T-helper 2 cell treated with Interferon-gamma antibody and Interleukin-4, amounts not matched to agents 100 ng/mL and 5 ng/mL, for 36 hours (primary cell): Measurements from ENCODE around the gene FAHD1. TPM values are rescaled to one million over a fixed set of nuclear protein-coding genes. Genes with fewer than 3 reads are reported as not detected.

Source experiments
- intact Hi-C: fragments of 100-400 bp; cut with micrococcal nuclease; formaldehyde crosslinking; loops from one replicate; pipeline ENCODE4 v1.15.1; 2023
- total RNA-seq: library from RNA; stranded (reverse); gene quantifications from 2 replicates; pipeline ENCODE4 v1.2.3, GENCODE V29; 2022

The FAHD1 gene
- total RNA-seq = 10.5 and 11.6 TPM in 2 replicates

- intact Hi-C loops = loop anchor here (1.0 to 2.0 kb wide), 3 partner anchors 45 to 216 kb away; partner anchors contain the start of genes JPT2, NUBP2 and SPSB3
Measured at GRCh38 chr16:1826691-1827573, at the start of gene FAHD1, which contains the start of gene HAGH. FAHD1 (plus strand) TSS chr16:1827206; CDS start chr16:1827239, 33 bp downstream. HAGH (minus strand) TSS chr16:1826825; CDS start chr16:1826787, 38 bp downstream.

- intact Hi-C loops = no loop called here
Measured at GRCh38 chr16:1777375-1778199, 49.4 kb upstream of the FAHD1 start.

DNA sequence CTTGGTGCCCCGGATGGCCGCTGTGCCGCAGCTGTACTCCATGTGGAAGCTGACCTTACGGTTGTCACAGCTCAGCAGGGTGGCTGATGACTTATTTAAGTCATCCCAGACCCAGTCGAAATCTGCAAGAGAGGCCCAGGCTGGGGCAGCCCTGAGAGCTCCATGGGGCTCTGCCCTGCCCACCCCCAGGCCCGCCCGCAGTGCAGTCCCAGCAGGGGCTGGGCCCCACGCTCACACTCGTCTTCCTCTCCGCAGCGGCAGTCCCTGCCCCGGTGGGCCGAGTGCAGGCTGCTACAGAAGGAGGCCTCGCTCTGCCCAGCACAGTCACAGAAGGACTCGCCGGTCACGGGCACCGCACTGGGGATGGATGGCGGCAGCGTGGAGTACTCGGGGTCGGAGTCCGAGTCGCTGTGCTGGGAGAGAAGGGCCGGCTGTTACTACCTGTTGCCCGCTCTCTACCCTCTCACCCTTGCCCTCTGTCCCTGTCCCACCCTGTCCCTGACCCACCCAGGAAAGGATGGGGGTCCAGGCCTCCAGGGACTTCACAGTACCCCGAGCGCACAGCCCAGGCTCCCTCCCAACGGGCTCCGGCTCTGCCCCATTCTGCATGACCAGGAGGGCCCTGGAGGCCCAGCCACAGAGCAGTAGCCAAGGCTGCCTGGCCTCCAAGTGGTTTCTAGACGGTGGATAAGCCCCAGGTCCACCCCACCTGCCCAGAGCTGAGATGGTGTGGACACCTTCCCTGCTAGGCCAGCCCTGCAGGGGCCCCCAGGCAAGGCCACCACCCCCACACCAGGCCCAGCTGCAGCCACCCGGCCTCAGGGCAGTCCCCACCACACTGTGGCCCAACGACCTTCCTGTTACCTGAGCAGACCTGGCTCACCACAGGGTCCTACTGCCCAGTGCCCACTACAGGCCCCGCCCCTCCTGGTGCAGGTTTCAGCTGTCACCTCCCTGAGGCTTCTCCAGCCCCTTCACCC, 48.5 kb upstream of the FAHD1 start:
- intact Hi-C loops = no loop called here

GRCh38 chr16:1779234-1779701, 47.7 kb upstream of the FAHD1 start:
- intact Hi-C loops = no loop called here

GRCh38 chr16:1779741-1780676, 47.0 kb upstream of the FAHD1 start:
- intact Hi-C loops = loop anchor here (5.0 kb wide), 1 partner anchor 168 kb away; the partner anchor contains the start of genes CRAMP1 and IFT140

GRCh38 chr16:1780677-1781072, 46.3 kb upstream of the FAHD1 start:
- intact Hi-C loops = loop anchor here (5.0 kb wide), 1 partner anchor 168 kb away; the partner anchor contains the start of genes CRAMP1 and IFT140

GRCh38 chr16:1781254-1781653, 45.8 kb upstream of the FAHD1 start:
- intact Hi-C loops = loop anchor here (5.0 kb wide), 1 partner anchor 169 kb away; the partner anchor contains the start of genes CRAMP1 and IFT140

- intact Hi-C loops = loop anchor here (1.0 to 5.0 kb wide), 4 partner anchors 9 to 362 kb away; partner anchors contain the start of genes CRAMP1, HAGH, IFT140 and MRPS34
Measured at GRCh38 chr16:1781758-1782407, 45.1 kb upstream of the FAHD1 start.

DNA sequence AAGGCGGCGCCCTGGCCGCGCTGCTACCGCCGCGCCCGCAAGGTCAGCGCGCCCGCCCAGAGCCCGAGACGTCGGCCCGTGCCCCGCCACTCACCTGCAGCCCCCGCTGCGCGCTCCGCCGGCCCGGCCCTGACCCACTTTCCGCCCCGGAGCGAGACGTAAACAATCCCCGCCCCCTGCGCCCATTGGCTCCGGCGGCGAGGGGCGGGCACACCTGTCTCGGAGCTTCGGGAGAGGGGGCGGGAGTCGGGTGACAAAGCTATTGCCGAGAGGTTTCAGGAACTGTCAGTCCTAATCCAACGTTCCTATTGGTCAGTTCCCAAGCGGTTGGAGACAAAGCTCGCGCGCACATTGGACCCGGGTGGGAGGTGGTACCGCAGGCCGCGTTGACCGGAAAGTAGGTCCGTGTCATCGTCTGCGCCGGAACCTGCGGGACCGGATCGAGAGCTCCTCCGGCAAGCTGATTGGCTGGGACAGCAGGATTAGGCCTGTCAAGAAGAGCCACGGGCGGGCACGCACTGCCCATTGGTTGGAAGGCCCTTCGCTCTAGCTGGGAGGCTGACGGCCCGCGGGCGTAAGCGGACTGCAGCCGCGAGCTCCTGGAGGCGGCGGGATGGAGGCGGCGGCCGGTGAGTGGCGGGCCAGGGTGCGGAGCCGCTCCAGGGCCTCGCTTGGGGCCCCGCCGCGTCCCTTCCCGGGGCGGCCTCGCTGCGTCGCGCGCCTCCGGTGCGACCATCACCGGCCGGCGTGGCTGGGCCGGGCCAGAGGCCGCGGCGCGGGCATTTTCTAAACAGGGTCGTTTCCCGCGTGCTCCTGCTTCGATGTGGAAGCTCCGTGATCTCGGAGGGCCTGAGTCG, 44.4 kb upstream of the FAHD1 start, which contains the start of the genes NUBP2 and SPSB3:
TSS of gene NUBP2 (plus strand) at position 553 of the 857 bp plus-strand sequence. CDS start at position 614, 61 bp downstream.
TSS of gene SPSB3 (minus strand) at position 164 of the 857 bp plus-strand sequence. CDS start 1,088 bp downstream, outside the sequence.
- intact Hi-C loops = loop anchor here (1.0 to 5.0 kb wide), 4 partner anchors 9 to 362 kb away; partner anchors contain the start of genes CRAMP1, HAGH, IFT140 and MRPS34

- intact Hi-C loops = loop anchor here (5.0 kb wide), 1 partner anchor 173 kb away; the partner anchor contains the start of genes CRAMP1 and IFT140
Measured at GRCh38 chr16:1784977-1785845, 41.8 kb upstream of the FAHD1 start.

DNA sequence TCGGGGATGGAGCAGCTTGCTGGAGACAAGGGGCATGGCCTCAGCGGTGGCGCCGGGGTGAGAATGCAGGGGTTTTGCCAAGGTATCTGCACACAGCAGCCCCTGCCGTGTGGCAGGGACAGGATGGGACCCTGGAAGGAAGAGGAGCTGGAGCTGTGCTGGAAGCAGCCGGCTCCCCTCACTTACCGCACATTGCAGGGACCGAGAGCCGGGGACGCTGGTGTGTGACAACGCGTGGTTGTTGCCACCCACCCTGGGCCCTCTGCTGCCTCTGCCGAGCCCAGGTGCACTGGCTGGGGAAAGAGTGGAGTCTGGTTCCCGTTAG, 41.2 kb upstream of the FAHD1 start:
- intact Hi-C loops = no loop called here

DNA sequence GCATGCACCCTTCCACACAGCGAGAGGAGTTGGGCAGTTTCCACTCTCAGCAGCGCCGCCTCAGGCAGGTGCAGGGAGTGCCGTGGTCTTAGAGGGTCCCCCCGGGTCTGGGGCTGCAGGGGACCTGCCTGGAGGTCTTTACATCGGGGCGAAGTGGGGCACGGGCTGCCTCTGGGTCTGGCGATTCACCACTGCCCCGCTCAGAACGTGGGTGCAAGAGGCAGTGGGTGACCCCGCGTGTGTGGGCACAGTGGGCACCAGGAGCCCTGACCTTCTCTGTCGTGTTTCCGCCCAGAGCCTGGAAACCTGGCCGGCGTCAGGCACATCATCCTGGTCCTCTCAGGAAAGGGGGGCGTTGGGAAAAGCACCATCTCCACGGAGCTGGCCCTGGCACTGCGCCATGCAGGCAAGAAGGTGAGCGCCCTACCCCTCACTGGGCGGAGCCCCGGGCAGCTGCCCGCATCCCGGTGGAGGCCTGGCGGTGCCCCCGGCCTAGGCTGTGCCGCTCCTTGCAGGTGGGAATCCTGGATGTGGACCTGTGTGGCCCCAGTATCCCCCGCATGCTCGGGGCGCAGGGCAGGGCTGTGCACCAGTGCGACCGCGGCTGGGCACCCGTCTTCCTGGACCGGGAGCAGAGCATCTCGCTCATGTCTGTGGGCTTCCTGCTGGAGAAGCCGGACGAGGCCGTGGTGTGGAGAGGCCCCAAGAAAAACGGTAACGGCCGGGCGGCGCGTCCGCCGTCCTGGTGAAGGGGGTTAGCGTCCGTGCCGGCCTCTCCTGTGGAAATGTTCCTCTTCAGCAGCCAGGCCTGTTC, 40.6 kb upstream of the FAHD1 start:
- intact Hi-C loops = no loop called here

- intact Hi-C loops = no loop called here
Measured at GRCh38 chr16:1787056-1787321, 40.0 kb upstream of the FAHD1 start.

GRCh38 chr16:1787322-1788094, 39.5 kb upstream of the FAHD1 start:
- intact Hi-C loops = no loop called here
